Erythroblast (primary cell): ENCODE results near the gene OR51D1.

Source experiments
- GATA1 ChIP-seq: IDR thresholded peaks from 2 replicates; pipeline ENCODE4 v1.6.1; 2011; ENCODE audit warnings: low read depth, mild to moderate bottlenecking, control low read depth, low read length, moderate library complexity
- POLR2A ChIP-seq: IDR thresholded peaks from 2 replicates; pipeline ENCODE4 v1.6.1; 2011; ENCODE audit warnings: mild to moderate bottlenecking, low read length

GRCh38 chr11:4611986-4612385, 25.3 kb upstream of the OR51D1 start:
- TF ChIP-seq POLR2A (no peak), GATA1 (no peak)
